Mammary epithelial cell (primary cell): Measurements from ENCODE around the gene PHF19.

Experiments
- EZH2 ChIP-seq: IDR thresholded peaks from 2 replicates; pipeline ENCODE4 v1.6.1; 2012; ENCODE audit warnings: low read length, inconsistent platforms, borderline replicate concordance
- TF ChIP-seq, protein P1 (sequence below), 2 donors: IDR thresholded peaks in 1 of 2; conservative IDR thresholded peaks in 1 of 2; 2 replicates each; pipeline ENCODE4 v1.5.1; 2011 to 2012; ENCODE audit warnings: inconsistent platforms in 2 of 2, low read length in 2 of 2, mild to moderate bottlenecking in 2 of 2, control low read depth in 1 of 2, low read depth in 1 of 2; ENCODE audit not compliant: insufficient read depth in 1 of 2; ENCODE audit errors: extremely low read depth in 1 of 2

- TF ChIP-seq, protein P1, sequence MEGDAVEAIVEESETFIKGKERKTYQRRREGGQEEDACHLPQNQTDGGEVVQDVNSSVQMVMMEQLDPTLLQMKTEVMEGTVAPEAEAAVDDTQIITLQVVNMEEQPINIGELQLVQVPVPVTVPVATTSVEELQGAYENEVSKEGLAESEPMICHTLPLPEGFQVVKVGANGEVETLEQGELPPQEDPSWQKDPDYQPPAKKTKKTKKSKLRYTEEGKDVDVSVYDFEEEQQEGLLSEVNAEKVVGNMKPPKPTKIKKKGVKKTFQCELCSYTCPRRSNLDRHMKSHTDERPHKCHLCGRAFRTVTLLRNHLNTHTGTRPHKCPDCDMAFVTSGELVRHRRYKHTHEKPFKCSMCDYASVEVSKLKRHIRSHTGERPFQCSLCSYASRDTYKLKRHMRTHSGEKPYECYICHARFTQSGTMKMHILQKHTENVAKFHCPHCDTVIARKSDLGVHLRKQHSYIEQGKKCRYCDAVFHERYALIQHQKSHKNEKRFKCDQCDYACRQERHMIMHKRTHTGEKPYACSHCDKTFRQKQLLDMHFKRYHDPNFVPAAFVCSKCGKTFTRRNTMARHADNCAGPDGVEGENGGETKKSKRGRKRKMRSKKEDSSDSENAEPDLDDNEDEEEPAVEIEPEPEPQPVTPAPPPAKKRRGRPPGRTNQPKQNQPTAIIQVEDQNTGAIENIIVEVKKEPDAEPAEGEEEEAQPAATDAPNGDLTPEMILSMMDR (conservative IDR thresholded peaks at IDR 0.05 in 1 of 2, IDR thresholded peaks at IDR 0.05 in 1 of 2; ENCODE audit: extremely low read depth in 1 of 2, insufficient read depth in 1 of 2, low read depth in 1 of 2, low read length in 2 of 2), result no peak
- TF ChIP-seq EZH2, result no peak
Observed at GRCh38 chr9:120894321-120895148, 17.5 kb upstream of the PHF19 start.
